ENCODE data around the gene SPATA1.
"Not testable (repeated sequence)": the region's sequence is repeated elsewhere in the genome, so short reads cannot be mapped to it uniquely, and the experiment has no call there.

SPATA1 gene

GRCh38 chr1:84594959-84595358, 88.8 kb downstream of the SPATA1 start:
- DNase-seq (ENCODE audit: low spot score): not testable (repeated sequence)

DNA sequence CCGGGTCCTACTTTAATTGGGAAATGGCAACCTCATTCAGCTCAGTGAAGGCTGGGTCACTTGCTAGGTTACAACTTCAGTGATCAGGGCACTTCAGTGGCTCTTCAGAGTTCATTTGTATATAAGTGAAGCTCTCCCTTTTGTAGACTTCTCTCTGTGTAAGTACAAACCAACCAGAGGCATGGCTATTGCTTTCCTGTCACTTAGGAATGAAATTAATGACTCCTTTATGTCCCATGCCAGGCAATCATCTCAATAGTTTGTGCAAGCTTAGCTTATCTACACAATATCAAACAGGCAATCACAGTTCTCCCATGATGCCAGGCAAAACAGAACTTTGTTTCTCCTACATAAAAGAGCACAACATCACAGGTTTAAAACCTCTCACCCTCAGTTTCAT, 90.8 kb downstream of the SPATA1 start:
- no peak for DNase-seq (ENCODE audit: low spot score)

- no peak for DNase-seq (ENCODE audit: low spot score)
Measured at GRCh38 chr1:84598418-84598817, 92.2 kb downstream of the SPATA1 start.

DNA sequence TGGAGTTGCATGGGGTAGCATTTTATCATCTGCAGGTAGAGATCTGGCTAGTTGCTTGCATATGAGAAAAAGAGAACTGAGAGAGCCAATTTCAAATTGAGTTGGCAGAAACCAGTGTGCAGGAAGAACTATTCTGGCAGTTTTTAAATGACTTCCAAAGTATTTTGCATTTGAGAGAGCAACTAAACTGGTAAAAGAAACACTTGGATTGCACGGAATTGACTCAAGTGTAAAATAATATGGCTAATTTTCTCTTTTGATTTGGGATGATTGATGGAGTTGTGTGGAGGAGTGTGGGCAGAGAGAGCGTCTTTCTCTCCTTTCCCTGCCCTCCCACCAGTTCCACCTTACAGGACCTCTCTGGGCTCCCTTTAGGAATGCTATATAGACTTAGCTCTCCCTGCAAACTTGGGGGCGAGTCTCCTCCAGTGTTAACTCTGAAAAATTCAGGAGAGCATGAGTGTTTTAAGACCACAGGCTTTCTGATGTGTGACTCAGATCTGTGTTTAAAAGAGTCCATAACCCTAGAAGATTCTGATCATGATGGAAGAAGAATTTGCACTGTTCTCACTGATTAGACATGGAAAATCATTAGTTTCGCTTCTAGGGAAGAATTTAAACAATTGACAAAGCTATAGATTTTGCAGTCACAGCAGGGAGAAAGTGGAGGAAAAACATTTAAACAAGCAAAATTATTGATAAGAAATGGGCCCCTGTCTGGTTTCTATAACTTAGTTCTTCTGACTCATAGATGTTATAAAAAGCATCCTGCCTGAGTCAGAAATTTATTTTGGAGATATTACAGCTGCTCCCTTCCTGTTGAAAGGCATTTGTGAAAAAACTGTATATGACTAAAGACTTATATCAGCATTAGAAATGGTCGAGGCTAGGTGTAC, 92.9 kb downstream of the SPATA1 start:
- DNase-seq (ENCODE audit: low spot score): no peak

DNA sequence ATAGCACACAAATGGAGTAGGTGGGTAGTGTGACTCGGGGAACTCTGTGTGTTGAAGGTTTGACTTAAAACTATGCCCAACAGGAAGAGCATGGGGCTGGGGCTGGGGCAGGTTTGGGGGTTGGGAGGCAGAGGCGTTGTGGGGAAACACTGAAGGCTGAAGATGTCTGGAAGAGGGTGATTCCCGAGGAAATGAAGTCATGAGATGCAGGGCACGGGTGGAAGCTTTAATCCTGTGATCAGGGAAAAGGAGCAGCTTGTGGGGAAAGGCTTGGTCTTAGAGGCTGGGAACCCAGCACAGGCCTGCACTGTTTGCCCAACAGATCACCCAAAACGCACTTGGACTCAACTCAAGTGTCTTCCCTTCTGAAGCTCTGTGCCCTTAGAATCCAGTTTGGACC, 94.6 kb downstream of the SPATA1 start:
- DNase-seq (ENCODE audit: low spot score): no peak

DNA sequence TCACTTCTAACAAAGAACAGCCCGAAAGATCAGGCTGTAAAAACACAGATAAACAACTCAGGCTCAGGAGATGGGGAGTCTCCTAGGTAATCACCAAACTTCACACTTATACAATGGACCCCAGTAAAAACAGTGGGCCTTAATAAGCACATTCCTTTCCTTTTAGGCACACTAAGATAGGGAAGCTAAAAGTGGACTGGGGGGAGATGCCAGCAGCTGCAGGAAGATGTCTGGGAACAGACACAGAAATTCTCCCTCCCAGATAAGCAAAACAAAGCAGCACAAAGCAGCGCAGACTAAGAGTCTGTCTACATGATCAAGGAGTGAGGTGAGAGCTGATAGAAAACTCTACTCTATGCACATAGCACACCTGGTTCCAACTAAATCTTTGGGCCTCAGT, 97.0 kb downstream of the SPATA1 start:
- DNase-seq (ENCODE audit: low spot score): no peak

DNA sequence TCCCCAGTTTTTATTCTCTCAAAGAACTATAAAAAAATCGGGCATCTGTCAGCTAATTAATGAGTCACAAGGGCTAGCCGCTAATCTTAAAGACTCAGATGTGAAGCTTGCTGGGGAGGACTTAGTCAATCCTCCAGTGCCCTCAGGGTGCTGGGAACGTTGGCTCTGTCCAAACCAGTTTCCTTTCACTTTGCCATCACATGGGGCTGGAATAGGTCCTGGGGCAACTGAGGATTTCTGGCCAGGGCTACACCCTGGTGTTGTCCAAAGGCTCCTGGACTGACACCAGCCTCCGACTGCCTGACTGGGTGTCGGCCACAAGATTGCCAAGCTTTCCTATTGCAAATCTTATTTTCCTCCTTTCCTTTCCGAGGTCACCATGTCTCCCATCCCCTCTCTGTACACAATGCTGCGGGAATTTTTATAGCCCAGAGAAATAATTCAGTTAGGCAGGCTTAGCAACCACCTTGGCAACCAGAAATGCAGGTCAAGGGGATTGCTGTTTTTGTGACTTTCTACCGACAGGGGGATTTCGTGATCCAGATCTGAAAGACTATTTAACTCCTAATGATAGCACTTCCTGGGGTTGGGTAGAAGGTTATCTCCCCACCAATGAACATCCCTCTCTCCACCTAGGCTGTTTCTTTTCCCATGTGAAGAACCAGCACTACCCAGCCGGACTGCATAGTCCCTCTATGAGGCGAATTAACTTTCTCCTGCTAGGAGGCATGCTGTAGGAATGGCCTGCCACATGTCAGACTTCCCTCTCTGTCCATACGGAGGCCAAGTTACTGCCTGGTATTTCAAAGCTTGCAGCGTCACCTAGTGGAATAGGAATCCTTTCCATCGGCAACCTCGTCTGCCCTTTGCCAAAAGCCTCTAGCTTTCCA, 98.0 kb downstream of the SPATA1 start:
- DNase-seq (ENCODE audit: low spot score): no peak

- DNase-seq (ENCODE audit: low spot score): no peak
Measured at GRCh38 chr1:84605157-84605556, 99.0 kb downstream of the SPATA1 start.

DNA sequence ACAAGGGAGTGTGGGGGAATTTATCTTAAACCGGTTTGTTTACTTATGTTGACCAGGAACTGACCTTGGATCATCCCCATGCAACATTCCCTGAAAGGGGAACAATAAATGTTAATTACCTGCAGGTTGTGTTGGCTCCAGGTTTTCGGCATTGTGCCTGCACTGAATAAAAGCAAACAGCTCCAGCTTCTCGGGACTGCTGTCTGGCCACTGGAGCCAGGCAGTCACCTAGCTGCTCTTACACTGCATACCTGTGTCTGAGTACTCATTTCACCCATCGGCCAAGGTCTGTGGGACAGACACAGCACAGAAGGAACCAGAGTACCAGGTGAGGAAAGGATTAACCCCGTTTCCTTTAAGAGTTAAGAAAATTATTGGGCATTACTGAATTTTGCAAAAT, 100.8 kb downstream of the SPATA1 start:
- no peak for DNase-seq (ENCODE audit: low spot score)

GRCh38 chr1:84611091-84611490, 104.9 kb downstream of the SPATA1 start:
- no peak for DNase-seq (ENCODE audit: low spot score)

DNA sequence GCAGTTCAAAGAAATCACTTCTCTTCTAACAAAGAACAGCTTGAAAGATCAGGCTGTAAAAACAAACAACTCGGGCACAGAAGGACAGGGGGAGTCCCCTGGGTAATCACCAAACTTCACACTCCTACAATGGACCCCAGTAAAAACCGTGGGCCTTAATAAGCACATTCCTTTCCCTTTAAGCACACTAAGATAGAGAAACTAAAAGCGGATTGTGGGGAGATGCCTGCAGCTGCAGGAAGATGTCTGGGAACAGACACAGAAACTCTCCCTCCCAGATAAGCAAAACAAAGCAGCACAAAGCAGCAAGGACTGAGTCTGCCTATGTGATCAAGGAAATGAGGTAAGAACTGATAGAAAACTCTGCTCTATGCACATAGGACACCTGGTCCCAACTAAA, 105.6 kb downstream of the SPATA1 start:
- DNase-seq (ENCODE audit: low spot score): no peak

DNA sequence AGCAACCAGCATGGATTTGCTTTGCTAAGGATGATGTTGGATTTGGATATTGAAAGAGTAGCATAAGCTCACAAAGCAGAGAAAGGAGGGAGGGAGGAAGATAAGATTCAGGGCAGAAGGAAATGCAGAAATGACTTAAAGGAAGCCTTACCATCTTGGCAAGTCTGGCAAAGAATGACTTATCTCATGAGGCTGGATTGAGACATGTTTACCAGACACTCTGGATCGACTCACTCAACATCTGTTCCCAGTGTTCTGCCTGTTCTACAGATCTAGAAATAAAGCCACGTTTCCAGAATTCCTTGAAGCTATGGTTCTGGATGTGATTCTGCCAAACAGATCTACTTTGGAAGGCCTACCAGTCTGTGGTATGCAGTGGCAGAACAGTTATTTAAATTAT, 106.8 kb downstream of the SPATA1 start:
- no peak for DNase-seq (ENCODE audit: low spot score)

GRCh38 chr1:84613887-84614286, 107.7 kb downstream of the SPATA1 start:
- DNase-seq (ENCODE audit: low spot score): no peak

- DNase-seq (ENCODE audit: low spot score): no peak
Measured at GRCh38 chr1:84615790-84616189, 109.6 kb downstream of the SPATA1 start.
